ENCODE results near the gene NHLRC4.
A peak's percentile ranks its signal among the peaks of the same experiment; 100 is the strongest.

Gene NHLRC4

GRCh38 chr16:525123-525519 lies 41.7 kb upstream of the NHLRC4 start:
- Histone ChIP-seq H3K9me3 (ENCODE audit: control insufficient read depth, insufficient read depth, low read length) (no peaks in the 10 kb centered on the region), H3K36me3 (ENCODE audit: control insufficient read depth, insufficient read depth, low read length) (peaks cover 12% of the 10 kb centered on the region), H3K4me1 (ENCODE audit: control insufficient read depth, insufficient read depth, low read length) (peaks cover 13% of the 10 kb centered on the region; the same call in 1 of the 2 replicates), H3K27me3 (ENCODE audit: control insufficient read depth, insufficient read depth, low read length) (no peaks in the 10 kb centered on the region), H3K27ac (ENCODE audit: low read depth, low read length) (peak overlapping the region; percentile 3), H3K9ac (ENCODE audit: low read depth, low read length) (no peak overlapping the region), H3K4me3 (ENCODE audit: low read depth, low read length) (no peak overlapping the region)

- H3K9me3 ChIP-seq (ENCODE audit: control insufficient read depth, insufficient read depth, low read length) = no peaks in the 10 kb centered on the region
- H3K9ac ChIP-seq (ENCODE audit: low read depth, low read length) = no peak overlapping the region
- peak overlapping the region; percentile 3 for H3K27ac ChIP-seq (ENCODE audit: low read depth, low read length)
- peaks cover 13% of the 10 kb centered on the region; the same call in 1 of the 2 replicates for H3K4me1 ChIP-seq (ENCODE audit: control insufficient read depth, insufficient read depth, low read length)
- no peaks in the 10 kb centered on the region for H3K27me3 ChIP-seq (ENCODE audit: control insufficient read depth, insufficient read depth, low read length)
- H3K4me3 ChIP-seq (ENCODE audit: low read depth, low read length) = peak overlapping the region; percentile 93; the same call in 1 of the 2 replicates
- H3K36me3 ChIP-seq (ENCODE audit: control insufficient read depth, insufficient read depth, low read length) = peaks cover 7% of the 10 kb centered on the region; the same call in 1 of the 2 replicates
Measured at GRCh38 chr16:525520-526180, 41.2 kb upstream of the NHLRC4 start.

GRCh38 chr16:526181-527014 lies 40.4 kb upstream of the NHLRC4 start:
- Histone ChIP-seq H3K9ac (ENCODE audit: low read depth, low read length) (peak overlapping the region; percentile 71), H3K4me3 (ENCODE audit: low read depth, low read length) (peak overlapping the region; percentile 93), H3K9me3 (ENCODE audit: control insufficient read depth, insufficient read depth, low read length) (no peaks in the 10 kb centered on the region), H3K27me3 (ENCODE audit: control insufficient read depth, insufficient read depth, low read length) (no peaks in the 10 kb centered on the region), H3K27ac (ENCODE audit: low read depth, low read length) (peak overlapping the region; percentile 92), H3K4me1 (ENCODE audit: control insufficient read depth, insufficient read depth, low read length) (peaks cover 13% of the 10 kb centered on the region; the same call in 1 of the 2 replicates), H3K36me3 (ENCODE audit: control insufficient read depth, insufficient read depth, low read length) (0 out of 2 replicates have a peak, but pooled peaks cover 4% of the 10 kb centered on the region)

GRCh38 chr16:527015-527903 lies 39.5 kb upstream of the NHLRC4 start, which contains the start of gene CAPN15:
Gene CAPN15, plus strand, starts transcription at chr16:527712. Its CDS starts 19,127 bp downstream, at chr16:546839.
- peak within 1 kb of the TSS; percentile 93 for H3K4me3 ChIP-seq (ENCODE audit: low read depth, low read length)
- peaks cover 13% of the 10 kb centered on the region; the same call in 1 of the 2 replicates for H3K4me1 ChIP-seq (ENCODE audit: control insufficient read depth, insufficient read depth, low read length)
- 0 out of 2 replicates have a peak, but pooled peaks cover 4% of the 10 kb centered on the region for H3K36me3 ChIP-seq (ENCODE audit: control insufficient read depth, insufficient read depth, low read length)
- peak within 1 kb of the TSS; percentile 92 for H3K27ac ChIP-seq (ENCODE audit: low read depth, low read length)
- H3K27me3 ChIP-seq (ENCODE audit: control insufficient read depth, insufficient read depth, low read length) = no peaks in the 10 kb centered on the region
- H3K9ac ChIP-seq (ENCODE audit: low read depth, low read length) = peak within 1 kb of the TSS; percentile 71
- H3K9me3 ChIP-seq (ENCODE audit: control insufficient read depth, insufficient read depth, low read length) = no peaks in the 10 kb centered on the region

GRCh38 chr16:528111-529011 lies 38.4 kb upstream of the NHLRC4 start:
- Histone ChIP-seq H3K9me3 (ENCODE audit: control insufficient read depth, insufficient read depth, low read length) (no peaks in the 10 kb centered on the region), H3K27me3 (ENCODE audit: control insufficient read depth, insufficient read depth, low read length) (no peaks in the 10 kb centered on the region), H3K4me3 (ENCODE audit: low read depth, low read length) (peak overlapping the region; percentile 93), H3K9ac (ENCODE audit: low read depth, low read length) (peak overlapping the region; percentile 69), H3K4me1 (ENCODE audit: control insufficient read depth, insufficient read depth, low read length) (peaks cover 13% of the 10 kb centered on the region; the same call in 1 of the 2 replicates), H3K27ac (ENCODE audit: low read depth, low read length) (peak overlapping the region; percentile 12), H3K36me3 (ENCODE audit: control insufficient read depth, insufficient read depth, low read length) (0 out of 2 replicates have a peak, but pooled peaks cover 4% of the 10 kb centered on the region)

GRCh38 chr16:529012-529575 lies 37.7 kb upstream of the NHLRC4 start:
- Histone ChIP-seq H3K27ac (ENCODE audit: low read depth, low read length) (no peak overlapping the region), H3K4me1 (ENCODE audit: control insufficient read depth, insufficient read depth, low read length) (peaks cover 13% of the 10 kb centered on the region; the same call in 1 of the 2 replicates), H3K9ac (ENCODE audit: low read depth, low read length) (no peak overlapping the region), H3K9me3 (ENCODE audit: control insufficient read depth, insufficient read depth, low read length) (no peaks in the 10 kb centered on the region), H3K4me3 (ENCODE audit: low read depth, low read length) (peak overlapping the region; percentile 93), H3K27me3 (ENCODE audit: control insufficient read depth, insufficient read depth, low read length) (no peaks in the 10 kb centered on the region), H3K36me3 (ENCODE audit: control insufficient read depth, insufficient read depth, low read length) (0 out of 2 replicates have a peak, but pooled peaks cover 4% of the 10 kb centered on the region)

GRCh38 chr16:530111-530817 lies 36.5 kb upstream of the NHLRC4 start:
- Histone ChIP-seq H3K4me1 (ENCODE audit: control insufficient read depth, insufficient read depth, low read length) (peaks cover 13% of the 10 kb centered on the region; the same call in 1 of the 2 replicates), H3K27ac (ENCODE audit: low read depth, low read length) (no peak overlapping the region), H3K27me3 (ENCODE audit: control insufficient read depth, insufficient read depth, low read length) (no peaks in the 10 kb centered on the region), H3K9ac (ENCODE audit: low read depth, low read length) (no peak overlapping the region), H3K9me3 (ENCODE audit: control insufficient read depth, insufficient read depth, low read length) (no peaks in the 10 kb centered on the region), H3K4me3 (ENCODE audit: low read depth, low read length) (no peak overlapping the region), H3K36me3 (ENCODE audit: control insufficient read depth, insufficient read depth, low read length) (0 out of 2 replicates have a peak, but pooled peaks cover under 1% of the 10 kb centered on the region)

GRCh38 chr16:531494-532125 lies 35.2 kb upstream of the NHLRC4 start:
- Histone ChIP-seq H3K36me3 (ENCODE audit: control insufficient read depth, insufficient read depth, low read length) (0 out of 2 replicates have a peak, but pooled peaks cover 2% of the 10 kb centered on the region), H3K4me1 (ENCODE audit: control insufficient read depth, insufficient read depth, low read length) (peaks cover 7% of the 10 kb centered on the region; the same call in 1 of the 2 replicates), H3K9ac (ENCODE audit: low read depth, low read length) (no peak overlapping the region), H3K27me3 (ENCODE audit: control insufficient read depth, insufficient read depth, low read length) (no peaks in the 10 kb centered on the region), H3K27ac (ENCODE audit: low read depth, low read length) (no peak overlapping the region), H3K4me3 (ENCODE audit: low read depth, low read length) (no peak overlapping the region), H3K9me3 (ENCODE audit: control insufficient read depth, insufficient read depth, low read length) (no peaks in the 10 kb centered on the region)
